ENCODE measurements around the gene BTBD2.

Gene BTBD2

DNA sequence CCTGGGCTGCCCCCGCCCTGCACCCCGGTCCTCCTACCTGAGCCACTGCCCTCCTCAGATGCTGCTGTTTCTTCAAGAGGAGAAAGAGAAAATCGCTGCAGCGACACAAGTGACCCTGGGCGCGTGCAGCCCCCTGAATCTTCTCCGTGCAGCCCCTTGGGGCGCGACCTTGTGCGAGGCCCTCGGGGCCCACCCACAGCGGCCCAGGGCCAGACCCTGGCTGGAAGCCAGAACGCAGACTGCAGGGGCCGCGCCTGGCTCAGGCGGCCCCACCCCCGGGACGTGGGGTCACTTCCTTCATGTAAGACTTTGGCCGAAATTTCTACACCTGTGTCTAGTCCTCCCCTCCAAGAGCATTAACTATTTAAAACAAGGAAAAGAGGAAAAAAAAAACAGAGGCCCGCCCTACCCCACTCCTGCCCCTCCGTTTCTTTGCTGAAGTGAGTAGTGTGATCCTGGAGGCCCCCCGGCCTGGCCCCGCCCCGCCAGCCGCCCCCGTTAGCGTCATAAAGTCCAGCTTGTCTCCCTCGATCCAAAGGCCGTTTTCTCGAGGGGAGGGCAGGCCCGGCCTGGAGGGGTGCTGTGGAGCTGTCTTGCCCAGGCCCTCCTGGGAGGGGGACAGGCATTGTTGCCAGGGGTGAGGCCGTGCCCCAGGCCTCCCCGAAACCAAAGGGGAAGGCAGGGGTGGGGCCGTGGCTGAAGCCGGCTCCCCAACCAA, 35.3 kb downstream of the BTBD2 start:
- DNase-seq (ENCODE audit: low read depth), result no peak
- TF ChIP-seq, protein P1, sequence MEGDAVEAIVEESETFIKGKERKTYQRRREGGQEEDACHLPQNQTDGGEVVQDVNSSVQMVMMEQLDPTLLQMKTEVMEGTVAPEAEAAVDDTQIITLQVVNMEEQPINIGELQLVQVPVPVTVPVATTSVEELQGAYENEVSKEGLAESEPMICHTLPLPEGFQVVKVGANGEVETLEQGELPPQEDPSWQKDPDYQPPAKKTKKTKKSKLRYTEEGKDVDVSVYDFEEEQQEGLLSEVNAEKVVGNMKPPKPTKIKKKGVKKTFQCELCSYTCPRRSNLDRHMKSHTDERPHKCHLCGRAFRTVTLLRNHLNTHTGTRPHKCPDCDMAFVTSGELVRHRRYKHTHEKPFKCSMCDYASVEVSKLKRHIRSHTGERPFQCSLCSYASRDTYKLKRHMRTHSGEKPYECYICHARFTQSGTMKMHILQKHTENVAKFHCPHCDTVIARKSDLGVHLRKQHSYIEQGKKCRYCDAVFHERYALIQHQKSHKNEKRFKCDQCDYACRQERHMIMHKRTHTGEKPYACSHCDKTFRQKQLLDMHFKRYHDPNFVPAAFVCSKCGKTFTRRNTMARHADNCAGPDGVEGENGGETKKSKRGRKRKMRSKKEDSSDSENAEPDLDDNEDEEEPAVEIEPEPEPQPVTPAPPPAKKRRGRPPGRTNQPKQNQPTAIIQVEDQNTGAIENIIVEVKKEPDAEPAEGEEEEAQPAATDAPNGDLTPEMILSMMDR (IDR thresholded peaks at IDR 0.05; ENCODE audit: insufficient read depth, low read depth, low read length, missing control alignments), result no peak
- H3K4me3 ChIP-seq (ENCODE audit: low read depth, low read length), result no peak overlapping the region

DNA sequence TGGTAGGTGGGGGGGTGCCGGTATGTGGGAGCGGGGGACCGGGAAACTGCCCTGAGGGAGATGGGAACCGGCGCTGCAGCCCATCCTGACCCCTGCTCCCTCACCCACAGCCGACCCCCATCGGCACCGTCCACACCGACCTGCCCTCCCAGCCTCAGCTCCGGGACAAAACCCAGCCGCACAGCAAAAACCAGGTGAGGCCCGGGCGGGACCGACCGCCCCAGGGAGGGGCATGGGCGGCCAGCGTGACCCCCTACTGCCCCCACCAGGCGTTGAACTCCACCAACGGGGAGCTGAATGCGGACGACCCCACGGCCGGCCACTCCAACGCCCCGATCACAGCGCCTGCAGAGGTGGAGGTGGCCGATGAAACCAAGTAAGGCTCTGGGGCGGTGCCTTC, 35.9 kb downstream of the BTBD2 start:
- no peak for DNase-seq (ENCODE audit: low read depth)
- TF ChIP-seq, protein P1 (IDR thresholded peaks at IDR 0.05; ENCODE audit: insufficient read depth, low read depth, low read length, missing control alignments), result no peak
- H3K4me3 ChIP-seq (ENCODE audit: low read depth, low read length), result no peak overlapping the region

DNA sequence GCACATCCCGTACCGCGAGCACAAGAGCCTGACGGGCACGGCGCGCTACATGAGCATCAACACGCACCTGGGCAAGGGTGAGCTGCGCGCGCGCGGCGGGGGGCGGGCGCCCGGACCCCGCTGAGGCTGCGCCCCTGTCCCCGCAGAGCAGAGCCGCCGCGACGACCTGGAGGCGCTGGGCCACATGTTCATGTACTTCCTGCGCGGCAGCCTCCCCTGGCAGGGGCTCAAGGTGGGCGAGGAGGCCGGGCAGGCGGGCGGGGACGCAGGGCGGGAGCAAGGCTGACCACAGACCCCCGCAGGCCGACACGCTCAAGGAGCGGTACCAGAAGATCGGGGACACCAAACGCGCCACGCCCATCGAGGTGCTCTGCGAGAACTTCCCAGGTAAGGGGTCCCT, 36.5 kb downstream of the BTBD2 start:
- no peak overlapping the region for H3K4me3 ChIP-seq (ENCODE audit: low read depth, low read length)
- TF ChIP-seq, protein P1 (IDR thresholded peaks at IDR 0.05; ENCODE audit: insufficient read depth, low read depth, low read length, missing control alignments), result no peak
- no peak for DNase-seq (ENCODE audit: low read depth)

DNA sequence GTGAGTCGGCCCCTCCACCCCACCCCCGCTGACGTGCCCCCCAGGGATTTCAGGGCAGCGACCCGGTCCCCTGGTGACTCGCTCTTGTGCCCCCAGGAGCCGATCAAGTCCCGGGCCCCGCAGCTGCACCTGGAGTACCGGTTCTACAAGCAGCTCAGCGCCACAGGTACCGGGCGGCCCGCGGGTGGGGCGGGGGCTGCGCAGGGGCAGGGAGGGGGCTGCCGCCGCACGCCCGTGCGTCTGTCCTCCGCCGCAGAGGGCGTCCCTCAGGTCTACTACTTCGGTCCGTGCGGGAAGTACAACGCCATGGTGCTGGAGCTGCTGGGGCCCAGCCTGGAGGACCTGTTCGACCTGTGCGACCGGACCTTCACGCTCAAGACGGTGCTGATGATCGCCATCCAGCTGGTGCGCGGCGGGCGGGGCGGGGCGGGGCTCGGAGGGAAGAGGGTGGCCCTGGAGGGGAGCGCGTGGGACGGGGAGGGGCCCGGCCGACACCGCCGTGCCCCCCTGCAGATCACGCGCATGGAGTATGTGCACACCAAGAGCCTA, 37.1 kb downstream of the BTBD2 start:
- TF ChIP-seq, protein P1 (IDR thresholded peaks at IDR 0.05; ENCODE audit: insufficient read depth, low read depth, low read length, missing control alignments), result no peak
- H3K4me3 ChIP-seq (ENCODE audit: low read depth, low read length), result no peak overlapping the region
- DNase-seq (ENCODE audit: low read depth), result no peak

DNA sequence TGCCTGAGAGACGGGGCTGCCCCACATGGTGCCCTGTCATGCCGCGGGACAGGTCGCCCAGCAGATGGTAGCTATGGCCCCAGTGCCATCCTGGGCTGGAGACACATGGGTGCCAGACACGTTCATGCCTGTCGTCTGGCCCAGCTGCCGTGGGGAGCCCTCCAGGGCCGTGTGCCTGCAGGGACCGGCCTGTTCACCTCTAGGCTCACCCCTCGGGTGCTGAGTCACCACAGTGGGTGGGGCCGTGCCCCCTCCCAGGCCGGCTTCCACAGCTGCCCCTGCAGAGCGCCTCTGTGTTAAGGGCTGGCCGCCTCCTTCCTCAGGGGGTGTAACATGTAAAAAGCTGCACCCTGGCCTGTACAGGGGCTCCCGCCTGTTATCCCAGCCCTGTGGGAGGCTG, 38.4 kb downstream of the BTBD2 start:
- no peak for DNase-seq (ENCODE audit: low read depth)
- TF ChIP-seq, protein P1 (IDR thresholded peaks at IDR 0.05; ENCODE audit: insufficient read depth, low read depth, low read length, missing control alignments), result no peak
- H3K4me3 ChIP-seq (ENCODE audit: low read depth, low read length), result no peak overlapping the region

DNA sequence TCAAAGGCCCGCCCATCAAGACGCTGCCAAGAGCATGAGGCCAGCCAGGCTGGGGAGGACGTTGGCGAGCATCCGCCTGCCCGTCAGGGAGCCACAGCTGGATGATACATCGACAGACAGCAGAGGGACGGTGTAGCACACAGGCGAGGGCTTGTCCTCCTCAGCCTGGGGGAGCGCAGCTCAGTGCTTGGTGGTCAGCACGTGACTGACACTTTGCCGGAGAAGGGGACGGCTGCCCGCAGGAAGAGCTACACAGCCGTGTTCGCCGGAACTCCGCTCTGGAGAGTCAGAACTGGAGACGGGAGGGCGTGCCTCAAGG, 40.4 kb downstream of the BTBD2 start:
- TF ChIP-seq, protein P1 (IDR thresholded peaks at IDR 0.05; ENCODE audit: insufficient read depth, low read depth, low read length, missing control alignments), result no peak
- H3K4me3 ChIP-seq (ENCODE audit: low read depth, low read length), result no peak overlapping the region

More for the DNA sequence above, 40.4 kb downstream of the BTBD2 start:
- no peak for DNase-seq (ENCODE audit: low read depth)
